HepG2 (cell line): Measurements from ENCODE around the gene RNPS1. TPM values are rescaled to one million over a fixed set of nuclear protein-coding genes. Genes with fewer than 3 reads are reported as not detected.

Experiments
- AHR ChIP-seq: IDR thresholded peaks from 2 replicates; pipeline ENCODE4 v1.6.1; 2018; ENCODE audit warnings: missing genetic modification reagents, missing compliant biosample characterization
- ATF3 ChIP-seq: sonication (generic); formaldehyde crosslinking; IDR thresholded peaks from 2 replicates; pipeline ENCODE4 v1.4.0; 2020; ENCODE audit warnings: missing genetic modification reagents
- HOXA5 ChIP-seq: sonication (generic); formaldehyde crosslinking; IDR thresholded peaks from 2 replicates; pipeline ENCODE4 v1.4.0; 2020; ENCODE audit warnings: missing genetic modification reagents
- KDM2A ChIP-seq: sonication (generic); formaldehyde crosslinking; IDR thresholded peaks from 2 replicates; pipeline ENCODE4 v1.4.0; 2020; ENCODE audit warnings: low read depth, missing genetic modification reagents, borderline replicate concordance
- KDM5B ChIP-seq: sonication (generic); formaldehyde crosslinking; IDR thresholded peaks from 2 replicates; pipeline ENCODE4 v1.4.0; 2020; ENCODE audit warnings: missing genetic modification reagents, mild to moderate bottlenecking, borderline replicate concordance
- NCOA2 ChIP-seq: sonication (generic); formaldehyde crosslinking; IDR thresholded peaks from 2 replicates; pipeline ENCODE4 v1.8.0; 2022; ENCODE audit warnings: inconsistent platforms
- NCOR1 ChIP-seq: fragments of 200-600 bp; sonication (generic); IDR thresholded peaks from 2 replicates; pipeline ENCODE4 v1.7.0; 2017; ENCODE audit warnings: antibody characterized with exemption, low read length, borderline replicate concordance
- PITX1 ChIP-seq: sonication (generic); formaldehyde crosslinking; IDR thresholded peaks from 2 replicates; pipeline ENCODE4 v1.5.1; 2020; ENCODE audit warnings: mild to moderate bottlenecking, missing genetic modification reagents
- PRPF4 ChIP-seq: fragments of 200-400 bp; formaldehyde crosslinking; IDR thresholded peaks from 2 replicates; pipeline ENCODE4 v1.6.1; 2016; ENCODE audit warnings: low read length, low read depth; ENCODE audit not compliant: poor library complexity, severe bottlenecking
- RBFOX2 ChIP-seq: fragments of 200-400 bp; formaldehyde crosslinking; IDR thresholded peaks from 2 replicates; pipeline ENCODE4 v1.6.1; 2017; ENCODE audit warnings: low read depth, mild to moderate bottlenecking, low read length
- RNF219 ChIP-seq: sonication (generic); formaldehyde crosslinking; IDR thresholded peaks from 2 replicates; pipeline ENCODE4 v1.5.0; 2020; ENCODE audit warnings: mild to moderate bottlenecking, missing genetic modification reagents
- SMARCC2 ChIP-seq: fragments of 450-650 bp; IDR thresholded peaks from 2 replicates; pipeline ENCODE4 v1.6.1; 2017; ENCODE audit warnings: antibody characterized with exemption, mild to moderate bottlenecking
- SP140L ChIP-seq: sonication (generic); formaldehyde crosslinking; IDR thresholded peaks from 2 replicates; pipeline ENCODE4 v1.4.0; 2020; ENCODE audit warnings: missing genetic modification reagents, borderline replicate concordance
- SPEN ChIP-seq: sonication (generic); formaldehyde crosslinking; IDR thresholded peaks from 2 replicates; pipeline ENCODE4 v1.5.1; 2020; ENCODE audit warnings: low read depth, mild to moderate bottlenecking, missing genetic modification reagents
- TSC22D2 ChIP-seq: sonication (generic); formaldehyde crosslinking; IDR thresholded peaks from 2 replicates; pipeline ENCODE4 v1.5.1; 2020; ENCODE audit warnings: missing genetic modification reagents, mild to moderate bottlenecking, borderline replicate concordance
- ZFP36L2 ChIP-seq: sonication (generic); formaldehyde crosslinking; IDR thresholded peaks from 2 replicates; pipeline ENCODE4 v1.4.0; 2020; ENCODE audit warnings: missing genetic modification reagents
- ZNF205 ChIP-seq: IDR thresholded peaks from 2 replicates; pipeline ENCODE4 v1.6.1; 2018; ENCODE audit warnings: missing biosample characterization, missing genetic modification reagents
- ZNF382 ChIP-seq: sonication (generic); formaldehyde crosslinking; IDR thresholded peaks from 2 replicates; pipeline ENCODE4 v1.5.0; 2020; ENCODE audit warnings: missing genetic modification reagents, mild to moderate bottlenecking, borderline replicate concordance
- ZNF460 ChIP-seq: sonication (generic); formaldehyde crosslinking; IDR thresholded peaks from 2 replicates; pipeline ENCODE4 v1.5.1; 2020; ENCODE audit warnings: missing genetic modification reagents, mild to moderate bottlenecking, borderline replicate concordance
- ZNF552 ChIP-seq: sonication (generic); formaldehyde crosslinking; IDR thresholded peaks from 2 replicates; pipeline ENCODE4 v1.9.0; 2022; ENCODE audit warnings: missing genetic modification reagents, mild to moderate bottlenecking, borderline replicate concordance
- ZNF629 ChIP-seq: sonication (generic); formaldehyde crosslinking; conservative IDR thresholded peaks from 2 replicates; pipeline ENCODE4 v1.5.0; 2020; ENCODE audit warnings: missing genetic modification reagents
- polyA plus RNA-seq, 8 experiments: library from polyadenylated mRNA; depleted of rRNA in 3 of 8; stranded (reverse) in 7 of 8; unstranded in 1 of 8; fragments of >200 nt; fragmentation: Illumina TruSeq in 4 of 8; extraction: Trizol in 4 of 8; gene quantifications; 2 replicates each; pipeline versions ENCODE4 v1.2.1 to v1.2.3, GENCODE V29; 2011 to 2016; ENCODE audit warnings: low read depth in 4 of 8, missing spikeins in 1 of 8, mixed read lengths in 1 of 8; ENCODE audit not compliant: insufficient read depth in 1 of 8
- total RNA-seq, 5 experiments: library from RNA; depleted of rRNA; stranded (reverse); fragments of >200 nt; fragmentation: Illumina TruSeq; extraction: Trizol; gene quantifications; 2 replicates each; pipeline ENCODE4 v1.2.3, GENCODE V29; 2016; ENCODE audit warnings: low read depth in 1 of 5
- TF ChIP-seq, protein P1 (sequence below): sonication (generic); formaldehyde crosslinking; conservative IDR thresholded peaks from 2 replicates; pipeline ENCODE4 v1.4.0; 2020; ENCODE audit warnings: mild to moderate bottlenecking, missing genetic modification reagents, moderate library complexity
- TF ChIP-seq, protein P2 (sequence below): sonication (generic); formaldehyde crosslinking; IDR thresholded peaks from 2 replicates; pipeline ENCODE4 v1.8.0; 2022; ENCODE audit warnings: missing genetic modification reagents, mild to moderate bottlenecking, inconsistent platforms, borderline replicate concordance

Gene RNPS1
- total and polyA plus RNA-seq, 2 of the 13 experiments (the other 11 are each of a cell fraction or from before 2014, with no cell fraction given) = 126 to 133 TPM

GRCh38 chr16:2251296-2252111 is 16.4 kb downstream of the RNPS1 start, which contains the start of gene ECI1 (continued):
- TF ChIP-seq ZNF382 (no peak), ZNF552 (no peak), KDM2A (CRISPR knock-in tag) (peak; percentile 98), SPEN (CRISPR knock-in tag) (peak; percentile 90), RBFOX2 (peak; percentile 97), ATF3 (CRISPR knock-in tag) (no peak), ZFP36L2 (CRISPR knock-in tag) (no peak), ZNF629 (CRISPR knock-in tag) (peak; percentile 37; the same call in 1 of the 2 replicates), PRPF4 (no peak), TSC22D2 (CRISPR knock-in tag) (peak; percentile 72; the same call in 1 of the 2 replicates), NCOA2 (CRISPR knock-in tag) (peak; percentile 50), ZNF205 (no peak), KDM5B (peak; percentile 86), SP140L (no peak), PITX1 (CRISPR knock-in tag) (peak; percentile 39; the same call in 1 of the 2 replicates), ZNF460 (CRISPR knock-in tag) (peak; percentile 10; the same call in 1 of the 2 replicates), SMARCC2 (no peak), AHR (CRISPR knock-in tag) (peak; percentile 18; the same call in 1 of the 2 replicates), RNF219 (CRISPR knock-in tag) (no peak), NCOR1 (0 out of 2 replicates have a peak, but pooled peaks have one; percentile 26), HOXA5 (peak; percentile 91)
- TF ChIP-seq, protein P1, sequence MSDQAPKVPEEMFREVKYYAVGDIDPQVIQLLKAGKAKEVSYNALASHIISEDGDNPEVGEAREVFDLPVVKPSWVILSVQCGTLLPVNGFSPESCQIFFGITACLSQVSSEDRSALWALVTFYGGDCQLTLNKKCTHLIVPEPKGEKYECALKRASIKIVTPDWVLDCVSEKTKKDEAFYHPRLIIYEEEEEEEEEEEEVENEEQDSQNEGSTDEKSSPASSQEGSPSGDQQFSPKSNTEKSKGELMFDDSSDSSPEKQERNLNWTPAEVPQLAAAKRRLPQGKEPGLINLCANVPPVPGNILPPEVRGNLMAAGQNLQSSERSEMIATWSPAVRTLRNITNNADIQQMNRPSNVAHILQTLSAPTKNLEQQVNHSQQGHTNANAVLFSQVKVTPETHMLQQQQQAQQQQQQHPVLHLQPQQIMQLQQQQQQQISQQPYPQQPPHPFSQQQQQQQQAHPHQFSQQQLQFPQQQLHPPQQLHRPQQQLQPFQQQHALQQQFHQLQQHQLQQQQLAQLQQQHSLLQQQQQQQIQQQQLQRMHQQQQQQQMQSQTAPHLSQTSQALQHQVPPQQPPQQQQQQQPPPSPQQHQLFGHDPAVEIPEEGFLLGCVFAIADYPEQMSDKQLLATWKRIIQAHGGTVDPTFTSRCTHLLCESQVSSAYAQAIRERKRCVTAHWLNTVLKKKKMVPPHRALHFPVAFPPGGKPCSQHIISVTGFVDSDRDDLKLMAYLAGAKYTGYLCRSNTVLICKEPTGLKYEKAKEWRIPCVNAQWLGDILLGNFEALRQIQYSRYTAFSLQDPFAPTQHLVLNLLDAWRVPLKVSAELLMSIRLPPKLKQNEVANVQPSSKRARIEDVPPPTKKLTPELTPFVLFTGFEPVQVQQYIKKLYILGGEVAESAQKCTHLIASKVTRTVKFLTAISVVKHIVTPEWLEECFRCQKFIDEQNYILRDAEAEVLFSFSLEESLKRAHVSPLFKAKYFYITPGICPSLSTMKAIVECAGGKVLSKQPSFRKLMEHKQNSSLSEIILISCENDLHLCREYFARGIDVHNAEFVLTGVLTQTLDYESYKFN (CRISPR knock-in tag) = peak; percentile 64
- TF ChIP-seq, protein P2, sequence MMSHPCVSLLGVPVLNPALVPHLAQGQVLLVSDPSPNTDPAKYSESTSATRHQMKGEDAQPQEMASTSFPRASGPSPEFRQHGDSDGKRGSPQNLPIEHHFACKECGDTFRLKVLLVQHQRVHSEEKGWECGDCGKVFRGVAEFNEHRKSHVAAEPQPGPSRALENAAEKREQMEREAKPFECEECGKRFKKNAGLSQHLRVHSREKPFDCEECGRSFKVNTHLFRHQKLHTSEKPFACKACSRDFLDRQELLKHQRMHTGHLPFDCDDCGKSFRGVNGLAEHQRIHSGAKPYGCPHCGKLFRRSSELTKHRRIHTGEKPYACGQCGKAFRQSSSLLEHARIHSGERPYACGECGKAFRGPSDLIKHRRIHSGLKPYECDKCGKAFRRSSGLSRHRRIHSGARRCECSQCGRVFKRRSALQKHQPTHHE (CRISPR knock-in tag) = peak; percentile 69; the same call in 1 of the 2 replicates
